Right cardiac atrium (tissue), 5 donors: ENCODE data around the gene SELPLG. TPM values are rescaled to one million over a fixed set of nuclear protein-coding genes. Genes with fewer than 3 reads are reported as not detected.

Source experiments
- ATAC-seq, 2 donors: fragments of 200-7000 bp; cut with Tn5 transposase; one replicate each; pipeline versions ENCODE4 v1.8.0 to v1.9.1; 2020; ENCODE audit warnings: moderate library complexity in 2 of 2, mild to moderate bottlenecking in 1 of 2
- DNase-seq, 3 donors: peaks; one replicate each; pipeline ENCODE4 v3.0.0-alpha.2; 2020
- H3K27ac ChIP-seq: one replicate; pipeline ENCODE4 v1.5.1; 2013; ENCODE audit warnings: mild to moderate bottlenecking, low read length, control low read depth, moderate library complexity
- H3K27me3 ChIP-seq: one replicate; pipeline ENCODE4 v1.6.1; 2013; ENCODE audit not compliant: control insufficient read depth, insufficient read depth
- H3K4me1 ChIP-seq: one replicate; pipeline ENCODE4 v1.6.1; 2013; ENCODE audit warnings: low read length; ENCODE audit not compliant: control insufficient read depth, insufficient read depth
- H3K4me3 ChIP-seq: one replicate; pipeline ENCODE4 v1.5.1; 2013; ENCODE audit warnings: low read length, control low read depth
- H3K9me3 ChIP-seq: one replicate; pipeline ENCODE4 v1.6.1; 2013; ENCODE audit warnings: low read length; ENCODE audit not compliant: control insufficient read depth
- WGBS: extraction: QIAGEN DNeasy Blood & Tissue Kit; methylation state at CpG from one replicate; pipeline ENCODE4 v1.1.7; 2013; 5-methylcytosine and 5-hydroxymethylcytosine counted together
- intact Hi-C, 4 donors: fragments of 100-400 bp; cut with DNase I; formaldehyde crosslinking; loops; one replicate each; pipeline versions ENCODE4 v1.11.0 to v1.14.0; 2022 to 2023
- polyA plus RNA-seq: library from polyadenylated mRNA; stranded (reverse); fragments of 200-250 nt; gene quantifications from one replicate; pipeline ENCODE4 v1.2.3, GENCODE V29; 2013
- total RNA-seq, 4 donors: library from RNA; stranded (reverse); fragmentation: NEBNext Ultra II Directional; extraction: Animal tissue kit (Norgen Biotek cat#: 25700); gene quantifications; one replicate each; pipeline ENCODE4 v1.2.1, GENCODE V29; 2021
- donor health status: healthy with polysubstance abuse.
- donor health status: DM: no; HTN: yes; CAD: no.
- donor health status: DM: no; HTN: no; CAD: no.
- donor health status: DM: no; HTN: yes; CAD: no; lungs with severe emphysema.
- donor health status: DM: yes; HTN: yes; CAD: no.

The SELPLG gene
- total and polyA plus RNA-seq, 5 donors, result 1.9 to 6.2 (median 3.8) TPM

GRCh38 chr12:108610856-108611605 lies 22.7 kb downstream of the SELPLG start:
- DNase-seq, result no peak
- Histone ChIP-seq H3K9me3 (no peaks in the 10 kb centered on the region), H3K4me3 (no peak overlapping the region), H3K27me3 (no peaks in the 10 kb centered on the region), H3K27ac (no peak overlapping the region), H3K4me1 (no peaks in the 10 kb centered on the region)
- 78% methylated on average over 15 of the region's 15 CpGs for WGBS
- ATAC-seq, result no peak
- intact Hi-C loops, result loop anchor here in 1 of 4 donors (5.0 kb wide), 1 partner anchor 34 kb away; no protein-coding TSS in a partner anchor

- Histone ChIP-seq H3K4me3 (no peak overlapping the region), H3K27ac (no peak overlapping the region), H3K27me3 (no peaks in the 10 kb centered on the region), H3K9me3 (no peaks in the 10 kb centered on the region), H3K4me1 (no peaks in the 10 kb centered on the region)
- intact Hi-C loops, result loop anchor here in 1 of 4 donors (5.0 kb wide), 1 partner anchor 33 kb away; no protein-coding TSS in a partner anchor
- 82% methylated on average over 8 of the region's 8 CpGs for WGBS
- peak in 1 of 3 donors; percentile 16 for DNase-seq
- no peak for ATAC-seq
Measured at GRCh38 chr12:108610336-108610815, 23.3 kb downstream of the SELPLG start.

GRCh38 chr12:108609537-108610335 lies 24.0 kb downstream of the SELPLG start:
- intact Hi-C loops, result loop anchor here in 1 of 4 donors (5.0 kb wide), 1 partner anchor 32 kb away; no protein-coding TSS in a partner anchor
- ATAC-seq (peak; percentile 75 to 86), DNase-seq (peak; percentile 77 to 92 (median 91))
- H3K4me3 ChIP-seq, result no peak overlapping the region
- H3K4me1 ChIP-seq, result no peaks in the 10 kb centered on the region
- WGBS, result 38% methylated on average over 21 of the region's 21 CpGs
- H3K9me3 ChIP-seq, result no peaks in the 10 kb centered on the region
- no peaks in the 10 kb centered on the region for H3K27me3 ChIP-seq
- no peak overlapping the region for H3K27ac ChIP-seq

GRCh38 chr12:108608616-108609015 lies 25.1 kb downstream of the SELPLG start:
- peak in 1 of 3 donors; percentile 29 for DNase-seq
- no peak overlapping the region for H3K4me3 ChIP-seq
- no peaks in the 10 kb centered on the region for H3K4me1 ChIP-seq
- WGBS, result 83% methylated on average over 5 of the region's 5 CpGs
- no peaks in the 10 kb centered on the region for H3K9me3 ChIP-seq
- intact Hi-C loops, result no loop called here
- H3K27me3 ChIP-seq, result no peaks in the 10 kb centered on the region
- H3K27ac ChIP-seq, result no peak overlapping the region
- no peak for ATAC-seq

DNA sequence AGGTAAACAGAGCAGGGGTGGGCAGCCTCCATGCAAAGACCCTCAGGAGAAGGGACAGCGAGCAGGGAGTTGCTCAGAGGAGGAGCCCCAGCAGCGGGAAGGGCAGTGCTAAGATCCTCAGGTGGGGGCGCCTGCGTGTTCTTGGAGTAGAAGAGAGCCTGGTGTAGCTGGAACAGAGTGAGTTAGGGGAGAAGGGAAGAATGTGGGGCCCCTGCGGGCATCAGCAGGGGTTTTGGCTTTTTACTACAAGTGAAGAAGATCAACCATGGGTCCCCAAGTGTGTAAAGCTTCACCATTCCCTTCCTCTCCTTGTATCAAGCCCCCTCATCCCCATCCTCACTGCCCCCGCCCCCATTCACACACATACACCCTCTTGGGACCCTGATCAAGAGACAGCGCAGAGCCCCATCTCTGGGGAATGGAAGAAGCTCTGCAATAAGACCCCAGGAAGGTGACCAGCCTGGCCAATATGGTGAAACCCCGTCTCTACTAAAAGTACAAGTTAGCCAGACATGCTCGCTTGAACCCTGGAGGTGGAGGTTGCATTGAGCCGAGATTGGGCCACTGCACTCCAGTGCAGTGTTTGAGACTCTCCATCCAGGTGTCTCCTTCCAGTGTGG lies 25.6 kb downstream of the SELPLG start:
- 92% methylated on average over 10 of the region's 10 CpGs for WGBS
- Histone ChIP-seq H3K27me3 (no peaks in the 10 kb centered on the region), H3K9me3 (no peaks in the 10 kb centered on the region), H3K4me3 (no peak overlapping the region), H3K27ac (no peak overlapping the region), H3K4me1 (no peaks in the 10 kb centered on the region)
- no peak for DNase-seq
- intact Hi-C loops, result no loop called here
- no peak for ATAC-seq

DNA sequence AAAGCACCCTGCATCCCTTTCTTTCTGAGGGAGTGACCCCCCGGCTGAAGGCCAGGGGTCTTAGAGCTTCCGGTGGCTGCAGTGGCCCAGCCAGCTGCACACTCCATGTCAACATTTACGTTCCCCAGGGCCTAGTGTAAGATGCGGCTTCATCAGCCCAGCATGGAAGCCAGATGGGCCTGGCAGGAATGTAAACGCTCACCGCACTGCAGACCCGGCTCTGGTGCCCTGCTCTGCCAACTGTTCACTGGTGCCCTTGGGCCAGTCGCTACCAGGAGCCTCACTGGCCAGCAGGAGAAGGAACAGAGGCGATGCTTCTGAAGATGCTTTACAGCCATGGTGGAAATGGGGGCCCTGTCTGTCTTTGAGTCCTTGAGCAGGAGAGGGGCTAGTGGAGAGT lies 27.2 kb downstream of the SELPLG start:
- Histone ChIP-seq H3K4me3 (no peak overlapping the region), H3K4me1 (no peaks in the 10 kb centered on the region), H3K27ac (no peak overlapping the region), H3K27me3 (no peaks in the 10 kb centered on the region), H3K9me3 (no peaks in the 10 kb centered on the region)
- intact Hi-C loops, result no loop called here
- ATAC-seq (no peak), DNase-seq (peak in 1 of 3 donors; percentile 1)
- 78% methylated on average over 9 of the region's 9 CpGs for WGBS

- Histone ChIP-seq H3K9me3 (no peaks in the 10 kb centered on the region), H3K4me1 (no peaks in the 10 kb centered on the region), H3K4me3 (no peak overlapping the region), H3K27me3 (no peaks in the 10 kb centered on the region), H3K27ac (no peak overlapping the region)
- ATAC-seq (no peak), DNase-seq (no peak)
- WGBS, result 97% methylated on average over 4 of the region's 4 CpGs
- intact Hi-C loops, result no loop called here
Measured at GRCh38 chr12:108605690-108606406, 27.8 kb downstream of the SELPLG start.

DNA sequence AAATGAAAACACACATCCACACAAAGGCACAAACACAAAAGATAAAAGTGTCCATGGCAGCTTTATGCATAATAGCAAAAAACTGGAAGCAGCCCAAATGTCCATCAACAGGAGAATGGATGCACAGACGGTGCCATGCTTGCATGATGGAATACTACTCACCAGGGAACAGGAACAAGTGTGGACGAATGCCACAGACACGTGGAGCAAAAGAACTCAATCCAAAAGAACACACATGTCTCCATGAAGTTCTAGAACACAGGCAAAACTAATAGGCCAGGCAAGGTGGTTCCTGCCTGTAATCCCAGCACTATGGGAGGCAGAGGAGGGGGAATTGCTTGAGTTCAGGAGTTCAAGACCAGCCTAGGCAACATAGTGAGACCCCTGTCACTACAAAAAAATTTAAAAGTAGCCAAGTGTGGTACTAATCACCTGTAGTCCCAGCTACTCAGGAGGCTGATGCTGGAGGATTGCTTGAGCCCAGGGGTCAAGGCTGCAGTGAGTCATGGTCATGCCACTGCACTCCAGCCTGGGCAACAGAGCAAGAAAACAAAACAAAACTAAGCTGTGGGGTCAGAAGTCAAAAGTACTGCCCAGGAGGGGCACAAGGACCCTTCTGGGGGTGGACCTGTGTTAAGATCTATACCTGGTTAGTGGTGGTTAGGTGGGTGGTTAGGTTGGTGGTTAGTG lies 28.5 kb downstream of the SELPLG start:
- H3K27ac ChIP-seq, result no peak overlapping the region

GRCh38 chr12:108604208-108604941 lies 29.3 kb downstream of the SELPLG start:
- no peak overlapping the region for H3K4me3 ChIP-seq
- WGBS, result 45% methylated on average over 14 of the region's 14 CpGs
- no peak for ATAC-seq
- no peak overlapping the region for H3K27ac ChIP-seq
- DNase-seq, result no peak
- H3K27me3 ChIP-seq, result no peaks in the 10 kb centered on the region
- H3K4me1 ChIP-seq, result no peaks in the 10 kb centered on the region
- H3K9me3 ChIP-seq, result no peaks in the 10 kb centered on the region
- intact Hi-C loops, result no loop called here

More for the DNA sequence above, 28.5 kb downstream of the SELPLG start:
- Histone ChIP-seq H3K27me3 (no peaks in the 10 kb centered on the region), H3K4me3 (no peak overlapping the region), H3K4me1 (no peaks in the 10 kb centered on the region), H3K9me3 (no peaks in the 10 kb centered on the region)
- 54% methylated on average over 3 of the region's 3 CpGs for WGBS
- no peak for ATAC-seq
- DNase-seq, result no peak
- intact Hi-C loops, result no loop called here
